ACC112 (cell line): ENCODE results near the gene CETN2.
"Not testable (repeated sequence)": the region's sequence is repeated elsewhere in the genome, so short reads cannot be mapped to it uniquely, and the experiment has no call there.

Experiments
- H2AFZ ChIP-seq: fragments of 200-600 bp; sonication (generic); one replicate; pipeline ENCODE4 v1.6.0; 2017; ENCODE audit warnings: antibody characterized with exemption, low read length; ENCODE audit not compliant: unreplicated experiment
- H3K27ac ChIP-seq: fragments of 200-600 bp; sonication (generic); 2 replicates; pipeline ENCODE4 v1.5.1; 2014; ENCODE audit warnings: low read depth, mild to moderate bottlenecking, antibody characterized with exemption, low read length, moderate library complexity
- H3K27me3 ChIP-seq: fragments of 200-600 bp; sonication (generic); 2 replicates; pipeline ENCODE4 v1.6.1; 2014; ENCODE audit warnings: mild to moderate bottlenecking, antibody characterized with exemption, low read length, moderate library complexity, mixed read lengths; ENCODE audit not compliant: insufficient read depth
- H3K36me3 ChIP-seq: fragments of 200-600 bp; sonication (generic); 2 replicates; pipeline ENCODE4 v1.6.1; 2016; ENCODE audit warnings: mild to moderate bottlenecking, antibody characterized with exemption, low read length, moderate library complexity, mixed read lengths; ENCODE audit not compliant: insufficient read depth
- H3K4me1 ChIP-seq: fragments of 200-600 bp; sonication (generic); one replicate; pipeline ENCODE4 v1.6.1; 2016; ENCODE audit warnings: low read length, mixed read lengths; ENCODE audit not compliant: insufficient read depth, unreplicated experiment, control insufficient read depth
- H3K4me3 ChIP-seq: fragments of 200-600 bp; sonication (generic); 2 replicates; pipeline ENCODE4 v1.5.1; 2014; ENCODE audit warnings: mild to moderate bottlenecking, low read depth, low read length
- H3K79me2 ChIP-seq: fragments of 200-600 bp; sonication (generic); one replicate; pipeline ENCODE4 v1.6.0; 2016; ENCODE audit warnings: low read length; ENCODE audit not compliant: control insufficient read depth, unreplicated experiment, insufficient read depth

The CETN2 gene

GRCh38 chrX:152814048-152814447 is 16.5 kb downstream of the CETN2 start:
- Histone ChIP-seq H3K79me2 (no peaks in the 10 kb centered on the region), H3K4me3 (no peak overlapping the region), H2AFZ (no peak overlapping the region), H3K27ac (no peak overlapping the region), H3K4me1 (peaks cover under 1% of the 10 kb centered on the region), H3K36me3 (no peaks in the 10 kb centered on the region), H3K27me3 (no peaks in the 10 kb centered on the region; the same call in 1 of the 2 replicates)

GRCh38 chrX:152813206-152813605 is 17.4 kb downstream of the CETN2 start:
- peaks cover 4% of the 10 kb centered on the region for H3K27me3 ChIP-seq
- H3K79me2 ChIP-seq, result no peaks in the 10 kb centered on the region
- no peak overlapping the region for H3K4me3 ChIP-seq
- H3K36me3 ChIP-seq, result no peaks in the 10 kb centered on the region
- H2AFZ ChIP-seq, result no peak overlapping the region
- no peaks in the 10 kb centered on the region for H3K4me1 ChIP-seq
- no peak overlapping the region for H3K27ac ChIP-seq

GRCh38 chrX:152810403-152810802 is 20.2 kb downstream of the CETN2 start:
- Histone ChIP-seq H3K4me1 (no peaks in the 10 kb centered on the region), H3K27ac (no peak overlapping the region), H3K4me3 (no peak overlapping the region), H2AFZ (no peak overlapping the region), H3K79me2 (no peaks in the 10 kb centered on the region), H3K36me3 (no peaks in the 10 kb centered on the region), H3K27me3 (peaks cover 4% of the 10 kb centered on the region)

- Histone ChIP-seq H3K36me3 (no peaks in the 10 kb centered on the region), H2AFZ (no peak overlapping the region), H3K27ac (no peak overlapping the region), H3K4me3 (no peak overlapping the region), H3K27me3 (peaks cover 20% of the 10 kb centered on the region), H3K79me2 (no peaks in the 10 kb centered on the region), H3K4me1 (no peaks in the 10 kb centered on the region)
These were observed 24.5 kb downstream of the CETN2 start for GRCh38 chrX:152806035-152806434.

- H3K27me3 ChIP-seq, result peaks cover 30% of the 10 kb centered on the region
- H2AFZ ChIP-seq, result no peak overlapping the region
- H3K4me1 ChIP-seq, result no peaks in the 10 kb centered on the region
- H3K36me3 ChIP-seq, result no peaks in the 10 kb centered on the region
- H3K27ac ChIP-seq, result no peak overlapping the region
- H3K79me2 ChIP-seq, result no peaks in the 10 kb centered on the region
- no peak overlapping the region for H3K4me3 ChIP-seq
These were observed 31.6 kb downstream of the CETN2 start for GRCh38 chrX:152798945-152799344.

- H3K27me3 ChIP-seq, H3K36me3 ChIP-seq, H3K27ac ChIP-seq, H2AFZ ChIP-seq, H3K4me1 ChIP-seq, H3K79me2 ChIP-seq, H3K4me3 ChIP-seq: not testable (repeated sequence)
These were observed 43.5 kb downstream of the CETN2 start for GRCh38 chrX:152787062-152787461.
